H1 (cell line): ENCODE data around the gene RNF151. TPM values are rescaled to one million over a fixed set of nuclear protein-coding genes. Genes with fewer than 3 reads are reported as not detected.

Experiments used
- CTCF ChIA-PET: fragments of 300-600 bp; sonication (Branson Sonifier 250); formaldehyde crosslinking; loops from one replicate; lab custom pipeline; 2021; ENCODE audit not compliant: partially characterized antibody; lab: Charles Lee
- POLR2A ChIA-PET: fragments of 300-600 bp; sonication (Branson Sonifier 250); formaldehyde crosslinking; loops from one replicate; lab custom pipeline; 2021; ENCODE audit warnings: inconsistent platforms; ENCODE audit not compliant: partially characterized antibody; lab: Charles Lee
- DNase-seq, 2 experiments: peaks; one replicate each; pipeline versions ENCODE4 v3.0.0 to v3.0.0-alpha.2; 2010 to 2022; ENCODE audit warnings: low spot score in 2 of 2, low read depth in 1 of 2, mixed read lengths in 1 of 2
- FAIRE-seq: peaks from 2 replicates; lab custom pipeline; 2011; peaks lifted over from hg19 to GRCh38; lab: Jason Lieb, UNC
- H2AFZ ChIP-seq: 2 replicates; pipeline ENCODE4 v1.8.1; 2012; ENCODE audit warnings: low read length, inconsistent platforms
- H2AK5ac ChIP-seq: 2 replicates; pipeline ENCODE4 v1.6.1; 2013; ENCODE audit warnings: low read depth, low read length
- H2BK120ac ChIP-seq: replicated peaks from 2 replicates; pipeline ENCODE3; 2013; ENCODE audit warnings: low read depth, low read length, inconsistent platforms
- H2BK12ac ChIP-seq: 2 replicates; pipeline ENCODE4 v1.6.1; 2013; ENCODE audit warnings: low read depth, low read length
- H2BK15ac ChIP-seq: 2 replicates; pipeline ENCODE4 v1.6.1; 2013; ENCODE audit warnings: low read length
- H2BK20ac ChIP-seq: 2 replicates; pipeline ENCODE4 v1.6.1; 2013; ENCODE audit warnings: low read length
- H2BK5ac ChIP-seq: 2 replicates; pipeline ENCODE4 v1.6.1; 2013; ENCODE audit warnings: low read depth, low read length
- H3K14ac ChIP-seq: 2 replicates; pipeline ENCODE4 v1.6.1; 2013; ENCODE audit warnings: inconsistent platforms; ENCODE audit not compliant: insufficient read length
- H3K18ac ChIP-seq: 2 replicates; pipeline ENCODE4 v1.6.1; 2013; ENCODE audit warnings: low read length; ENCODE audit errors: extremely low read depth
- H3K23ac ChIP-seq: 2 replicates; pipeline ENCODE4 v1.6.1; 2013; ENCODE audit warnings: inconsistent platforms; ENCODE audit not compliant: insufficient read length
- H3K23me2 ChIP-seq: 2 replicates; pipeline ENCODE4 v1.6.1; 2013; ENCODE audit warnings: low read depth, low read length
- H3K27ac ChIP-seq: 2 replicates; pipeline ENCODE4 v1.6.1; 2011; ENCODE audit warnings: low read depth, low read length, inconsistent platforms
- H3K27me3 ChIP-seq, 4 experiments: replicated peaks in 1 of 4; 1 replicate in 1 of 4; 2 replicates in 3 of 4; pipeline versions ENCODE4 v1.6.1 to v1.8.1; 2011 to 2013; ENCODE audit warnings: low read length in 3 of 4, mild to moderate bottlenecking in 3 of 4, inconsistent platforms in 2 of 4, mixed read lengths in 2 of 4, moderate library complexity in 1 of 4; ENCODE audit not compliant: control insufficient read depth in 3 of 4, insufficient read depth in 3 of 4; ENCODE audit errors: extremely low read depth in 1 of 4
- H3K36me3 ChIP-seq, 4 experiments: 2 replicates each; pipeline versions ENCODE4 v1.6.1 to v1.8.1; 2011 to 2013; ENCODE audit warnings: mild to moderate bottlenecking in 4 of 4, low read length in 3 of 4, moderate library complexity in 2 of 4, control low read depth in 1 of 4, inconsistent platforms in 1 of 4; ENCODE audit not compliant: insufficient read depth in 4 of 4, control insufficient read depth in 2 of 4
- H3K4ac ChIP-seq: replicated peaks from 2 replicates; pipeline ENCODE3; 2013; ENCODE audit warnings: low read length, low read depth, mixed read lengths, inconsistent platforms; ENCODE audit not compliant: insufficient read length
- H3K4me1 ChIP-seq, 4 experiments: replicated peaks in 1 of 4; 1 replicate in 1 of 4; 2 replicates in 3 of 4; pipeline versions ENCODE4 v1.6.1 to v1.8.1; 2011 to 2013; ENCODE audit warnings: low read length in 3 of 4, inconsistent platforms in 2 of 4, mixed read lengths in 1 of 4; ENCODE audit not compliant: insufficient read depth in 4 of 4, control insufficient read depth in 3 of 4
- H3K4me2 ChIP-seq, 2 experiments: 2 replicates each; pipeline versions ENCODE4 v1.6.1 to v1.8.1; 2011 to 2013; ENCODE audit warnings: low read depth in 2 of 2, low read length in 2 of 2, control low read depth in 1 of 2, inconsistent platforms in 1 of 2, mild to moderate bottlenecking in 1 of 2; ENCODE audit not compliant: insufficient read depth in 1 of 2
- H3K4me3 ChIP-seq, 4 experiments: fragments of 200-600, 300-600 bp in 1 of 4; sonication (generic), shearing (Covaris generic), sonication (Bioruptor Twin) in 1 of 4; 2 replicates each; pipeline versions ENCODE4 v1.5.1 to v1.8.1; 2011 to 2016; ENCODE audit warnings: low read length in 4 of 4, low read depth in 3 of 4, control low read depth in 2 of 4, inconsistent platforms in 2 of 4, mild to moderate bottlenecking in 2 of 4, mixed read lengths in 1 of 4, moderate library complexity in 1 of 4; ENCODE audit not compliant: insufficient read depth in 2 of 4; ENCODE audit errors: extremely low read depth in 1 of 4
- H3K56ac ChIP-seq: replicated peaks from 2 replicates; pipeline ENCODE3; 2013; ENCODE audit warnings: low read depth, mild to moderate bottlenecking, mixed read lengths, low read length, inconsistent platforms; ENCODE audit not compliant: insufficient read length
- H3K79me1 ChIP-seq: 2 replicates; pipeline ENCODE4 v1.6.1; 2013; ENCODE audit warnings: low read depth, low read length, control low read depth
- H3K79me2 ChIP-seq, 2 experiments: 2 replicates each; pipeline versions ENCODE4 v1.6.1 to v1.8.1; 2012 to 2013; ENCODE audit warnings: low read length in 2 of 2, mild to moderate bottlenecking in 2 of 2, inconsistent platforms in 1 of 2; ENCODE audit not compliant: insufficient read depth in 2 of 2, control insufficient read depth in 1 of 2
- H3K9ac ChIP-seq, 4 experiments: replicated peaks in 1 of 4; 1 replicate in 1 of 4; 2 replicates in 3 of 4; pipeline versions ENCODE4 v1.6.1 to v1.8.1; 2011 to 2013; ENCODE audit warnings: low read depth in 3 of 4, low read length in 3 of 4, control low read depth in 2 of 4, mild to moderate bottlenecking in 2 of 4, moderate library complexity in 2 of 4, inconsistent platforms in 1 of 4; ENCODE audit errors: extremely low read depth in 1 of 4
- H3K9me3 ChIP-seq, 2 experiments: 2 replicates each; pipeline versions ENCODE4 v1.6.1 to v1.8.1; 2012 to 2013; ENCODE audit warnings: mild to moderate bottlenecking in 2 of 2, moderate library complexity in 2 of 2, control low read depth in 1 of 2, inconsistent platforms in 1 of 2, low read depth in 1 of 2, low read length in 1 of 2, mixed read lengths in 1 of 2; ENCODE audit not compliant: insufficient read depth in 2 of 2
- H4K20me1 ChIP-seq, 2 experiments: replicated peaks in 1 of 2; 2 replicates each; pipeline versions ENCODE3 to v1.8.1; 2011 to 2013; ENCODE audit warnings: inconsistent platforms in 2 of 2, low read length in 2 of 2, mild to moderate bottlenecking in 1 of 2; ENCODE audit not compliant: insufficient read depth in 2 of 2, control insufficient read depth in 1 of 2
- H4K5ac ChIP-seq: 2 replicates; pipeline ENCODE4 v1.6.1; 2013; ENCODE audit warnings: low read length, low read depth, mixed read lengths, inconsistent platforms; ENCODE audit not compliant: insufficient read length
- H4K8ac ChIP-seq: 2 replicates; pipeline ENCODE4 v1.8.0; 2013; ENCODE audit warnings: mild to moderate bottlenecking, moderate library complexity, low read length, inconsistent platforms; ENCODE audit not compliant: insufficient read depth; ENCODE audit errors: extremely low read depth
- H4K91ac ChIP-seq: replicated peaks from 2 replicates; pipeline ENCODE3; 2013; ENCODE audit warnings: low read length, mixed read lengths, inconsistent platforms; ENCODE audit not compliant: insufficient read length
- CBX8 ChIP-seq: fragments of 300-800, 300-1000 bp; sonication (generic); IDR thresholded peaks from 2 replicates; pipeline ENCODE4 v1.7.1; 2016; ENCODE audit warnings: low read depth, low read length, borderline replicate concordance
- CHD1 ChIP-seq: IDR thresholded peaks from 2 replicates; pipeline ENCODE4 v1.6.1; 2012; ENCODE audit warnings: low read depth, low read length, improper control_type of control experiment
- EGR1 ChIP-seq: IDR thresholded peaks from 2 replicates; pipeline ENCODE4 v1.6.1; 2011; ENCODE audit warnings: low read depth, low read length, borderline replicate concordance
- EP300 ChIP-seq, 2 experiments: IDR thresholded peaks; 1 replicate in 1 of 2; 2 replicates in 1 of 2; pipeline ENCODE4 v1.6.1; 2011 to 2012; ENCODE audit warnings: low read depth in 2 of 2, low read length in 2 of 2, mild to moderate bottlenecking in 2 of 2, borderline replicate concordance in 1 of 2, inconsistent platforms in 1 of 2, moderate library complexity in 1 of 2
- GTF2F1 ChIP-seq: IDR thresholded peaks from 2 replicates; pipeline ENCODE4 v1.6.1; 2012; ENCODE audit warnings: low read depth, low read length, improper control_type of control experiment, borderline replicate concordance
- KDM1A ChIP-seq: fragments of 200-600, 300-600 bp; sonication (generic); IDR thresholded peaks from 2 replicates; pipeline ENCODE4 v1.7.1; 2016; ENCODE audit warnings: mild to moderate bottlenecking, low read length, borderline replicate concordance
- KDM5A ChIP-seq: fragments of 200-600 bp; IDR thresholded peaks from 2 replicates; pipeline ENCODE4 v1.7.1; 2012; ENCODE audit warnings: mild to moderate bottlenecking, low read length, inconsistent platforms, mixed read lengths
- RFX5 ChIP-seq: IDR thresholded peaks from 2 replicates; pipeline ENCODE4 v1.6.1; 2011; ENCODE audit warnings: low read depth, low read length, improper control_type of control experiment, borderline replicate concordance
- RNF2 ChIP-seq: fragments of 200-900, 300-1000 bp; sonication (generic); IDR thresholded peaks from 2 replicates; pipeline ENCODE4 v1.7.1; 2016; ENCODE audit warnings: borderline replicate concordance, low read depth, mild to moderate bottlenecking, antibody characterized with exemption, low read length; ENCODE audit not compliant: poor library complexity, severe bottlenecking; ENCODE audit errors: missing control alignments
- SIRT6 ChIP-seq: IDR thresholded peaks from one replicate; pipeline ENCODE4 v1.7.1; 2012; ENCODE audit warnings: low read length, inconsistent platforms
- SP1 ChIP-seq: IDR thresholded peaks from 2 replicates; pipeline ENCODE4 v1.6.1; 2011; ENCODE audit warnings: low read depth, low read length
- TAF7 ChIP-seq: optimal IDR thresholded peaks from 2 replicates; pipeline ENCODE3; 2011; ENCODE audit warnings: low read depth, mild to moderate bottlenecking, inconsistent platforms, low read length, moderate library complexity, borderline replicate concordance
- TEAD4 ChIP-seq: IDR thresholded peaks from 2 replicates; pipeline ENCODE4 v1.6.1; 2012; ENCODE audit warnings: low read depth, low read length, inconsistent platforms, mixed read lengths
- whole genome bisulfite sequencing, 2 experiments: shearing (Covaris generic) in 1 of 2; methylation state at CpG; one replicate each; pipeline versions ENCODE4 v1.1.6 to v1.1.7; 2013 to 2015; ENCODE audit warnings: low lambda C conversion rate in 2 of 2, mixed read lengths in 2 of 2, inconsistent platforms in 1 of 2, low coverage in 1 of 2, missing lambda C conversion rate in 1 of 2; ENCODE audit not compliant: insufficient replicate concordance in 2 of 2, insufficient coverage in 1 of 2, insufficient read length in 1 of 2; ENCODE audit errors: extremely low coverage in 1 of 2, missing lambda C conversion rate in 1 of 2; 5-methylcytosine and 5-hydroxymethylcytosine counted together
- polyA plus RNA-seq, 7 experiments: library from polyadenylated mRNA; depleted of rRNA in 3 of 7; stranded (reverse) in 5 of 7; unstranded in 2 of 7; fragments of >200 nt in 5 of 7; fragments of 200-250 nt in 2 of 7; gene quantifications; 1 replicate in 5 of 7; 2 replicates in 1 of 7; 4 replicates in 1 of 7; pipeline versions ENCODE4 v1.2.1 to v1.2.3, GENCODE V29; 2011 to 2013; ENCODE audit warnings: missing spikeins in 2 of 7, mixed read lengths in 2 of 7
- total RNA-seq: library from RNA; stranded (reverse); fragmentation: NEBNext Ultra II Directional; extraction: Animal tissue kit (Norgen Biotek cat#: 25700); gene quantifications from 2 replicates; pipeline ENCODE4 v1.2.1, GENCODE V29; 2021

Gene RNF151
- total and polyA plus RNA-seq, 2 of the 8 experiments (the other 6 are each of a cell fraction or from before 2014, with no cell fraction given) = not detected

- Histone ChIP-seq H3K27me3 (peaks cover 17 to 58% (median 39%) of the 10 kb centered on the region in 4 experiments), H3K4me3 (peak overlapping the region in 1 of 4 experiments; percentile 47; a peak in 4 of 8 replicates), H4K5ac (no peak overlapping the region), H2BK5ac (peak overlapping the region; percentile 71; the same call in 1 of the 2 replicates), H4K8ac (no peak overlapping the region), H3K36me3 (no peaks in the 10 kb centered on the region), H2AK5ac (peak overlapping the region; percentile 57; the same call in 1 of the 2 replicates), H3K79me1 (no peaks in the 10 kb centered on the region), H2BK120ac (no peak overlapping the region), H3K9me3 (no peaks in the 10 kb centered on the region), H3K9ac (no peak overlapping the region), H3K27ac (no peak overlapping the region), H4K20me1 (peaks cover 0 to 4% of the 10 kb centered on the region in 2 experiments), H4K91ac (peak overlapping the region; percentile 79), H3K14ac (no peak overlapping the region), H2BK20ac (0 out of 2 replicates have a peak overlapping the region, but pooled peaks have one; percentile 1), H3K23me2 (peaks cover 2% of the 10 kb centered on the region; the same call in 1 of the 2 replicates), H3K4ac (no peak overlapping the region), H3K23ac (no peak overlapping the region), H3K4me2 (peak overlapping the region; percentile 16 to 56), H3K79me2 (no peaks in the 10 kb centered on the region), H3K18ac (peak overlapping the region; percentile 32; the same call in 1 of the 2 replicates), H2BK15ac (no peak overlapping the region), H3K4me1 (peaks cover 4 to 23% (median 13%) of the 10 kb centered on the region in 4 experiments), H2AFZ (0 out of 2 replicates have a peak overlapping the region, but pooled peaks have one; percentile 28), H2BK12ac (peak overlapping the region; percentile 63; the same call in 1 of the 2 replicates), H3K56ac (no peak overlapping the region)
- WGBS, 2 experiments = 64% methylated on average over 5 of the region's 5 CpGs; no CpG with 5 or more reads in 1 of the 2 experiments
- no peak for DNase-seq
- FAIRE-seq = no peak
- CTCF ChIA-PET = interaction anchor here (0.6 to 2.8 kb wide), 21 partner anchors 8 to 452 kb away, joined by 3 to 21 read pairs (median 5); partner anchors contain the start of genes MEIOB, RNF151, RPL3L and RPS2
- POLR2A ChIA-PET = interaction anchor here (0.7 to 2.1 kb wide), 9 partner anchors 9 to 78 kb away, joined by 3 to 18 read pairs (median 4); partner anchors contain the start of genes RNF151 and RPS2
- TF ChIP-seq RNF2 (no peak), TEAD4 (no peak), CHD1 (no peak), RFX5 (no peak), SIRT6 (no peak), TAF7 (no peak), KDM1A (no peak), KDM5A (no peak), EP300 (IDR thresholded peaks at IDR 0.05; ENCODE audit: borderline replicate concordance in 1 of 2, low read depth in 2 of 2, low read length in 2 of 2) (no peak), SP1 (no peak), GTF2F1 (no peak), EGR1 (no peak), CBX8 (no peak)
These were observed 42.6 kb upstream of the RNF151 start for GRCh38 chr16:1924095-1924494.
